GM23338 (cell line): Measurements from ENCODE around the gene SMIM41. TPM values are rescaled to one million over a fixed set of nuclear protein-coding genes. Genes with fewer than 3 reads are reported as not detected.

Source experiments
- ATAC-seq: fragments of 200-7000 bp; cut with Tn5 transposase; 3 replicates; pipeline ENCODE4 v1.9.1; 2020
- DNase-seq: peaks from one replicate; pipeline ENCODE4 v3.0.0-alpha.2; 2015; ENCODE audit warnings: low spot score
- H2AFZ ChIP-seq: fragments of 200-600 bp; sonication (generic); 2 replicates; pipeline ENCODE4 v1.8.0; 2016; ENCODE audit warnings: antibody characterized with exemption, mild to moderate bottlenecking, moderate library complexity
- H3F3A ChIP-seq: fragments of 200-600 bp; sonication (generic); replicated peaks from 2 replicates; pipeline ENCODE4 v1.8.0; 2017; ENCODE audit warnings: antibody characterized with exemption, mixed run types, low read depth
- H3K27ac ChIP-seq: fragments of 200-600 bp; sonication (generic); 2 replicates; pipeline ENCODE4 v1.6.1; 2016; ENCODE audit warnings: low read depth
- H3K27me3 ChIP-seq: fragments of 200-600 bp; sonication (generic); 2 replicates; pipeline ENCODE4 v1.8.0; 2016; ENCODE audit warnings: mild to moderate bottlenecking, mixed run types, moderate library complexity; ENCODE audit not compliant: insufficient read depth
- H3K36me3 ChIP-seq: fragments of 200-600 bp; sonication (generic); 2 replicates; pipeline ENCODE4 v1.8.0; 2016; ENCODE audit warnings: mild to moderate bottlenecking; ENCODE audit not compliant: insufficient read depth
- H3K4me1 ChIP-seq: fragments of 200-600 bp; sonication (generic); 2 replicates; pipeline ENCODE4 v1.8.0; 2016; ENCODE audit warnings: mild to moderate bottlenecking, moderate library complexity; ENCODE audit not compliant: insufficient read depth
- H3K4me2 ChIP-seq: fragments of 200-600 bp; sonication (generic); 2 replicates; pipeline ENCODE4 v1.7.1; 2017; ENCODE audit warnings: mixed run types
- H3K4me3 ChIP-seq: fragments of 200-600 bp; sonication (generic); 2 replicates; pipeline ENCODE4 v1.6.1; 2016; ENCODE audit warnings: mixed run types
- H3K79me2 ChIP-seq: fragments of 200-600 bp; sonication (generic); replicated peaks from 2 replicates; pipeline ENCODE4 v1.8.0; 2017; ENCODE audit warnings: mild to moderate bottlenecking; ENCODE audit not compliant: insufficient read depth
- H3K9me2 ChIP-seq: fragments of 200-600 bp; sonication (generic); 2 replicates; pipeline ENCODE4 v1.8.0; 2017; ENCODE audit not compliant: insufficient read depth
- H4K20me1 ChIP-seq: fragments of 200-600 bp; sonication (generic); replicated peaks from 2 replicates; pipeline ENCODE4 v1.8.0; 2017; ENCODE audit warnings: mild to moderate bottlenecking; ENCODE audit not compliant: insufficient read depth
- H3K27ac Mint-ChIP-seq: 2 replicates; pipeline ENCODE4 v1.8.0; 2020; ENCODE audit warnings: inconsistent platforms, mild to moderate bottlenecking, moderate library complexity, mixed read lengths
- H3K27me3 Mint-ChIP-seq: 3 replicates; pipeline ENCODE4 v1.8.0; 2022; ENCODE audit warnings: low read depth, mild to moderate bottlenecking, moderate library complexity, mixed read lengths, inconsistent platforms; ENCODE audit not compliant: insufficient read depth, poor library complexity
- H3K36me3 Mint-ChIP-seq: 3 replicates; pipeline ENCODE4 v1.8.0; 2021; ENCODE audit warnings: low read depth, mild to moderate bottlenecking, inconsistent platforms, moderate library complexity, mixed read lengths
- H3K4me1 Mint-ChIP-seq: 3 replicates; pipeline ENCODE4 v1.8.0; 2020; ENCODE audit warnings: mild to moderate bottlenecking, inconsistent platforms, mixed read lengths
- H3K4me3 Mint-ChIP-seq: 3 replicates; pipeline ENCODE4 v1.8.0; 2021; ENCODE audit warnings: moderate library complexity, mild to moderate bottlenecking, inconsistent platforms, mixed read lengths
- H3K9me3 Mint-ChIP-seq: 3 replicates; pipeline ENCODE4 v1.8.0; 2020; ENCODE audit warnings: moderate library complexity, mild to moderate bottlenecking, inconsistent platforms, mixed read lengths
- CREB1 ChIP-seq: fragments of 250-450 bp; sonication (Bioruptor Pico); IDR thresholded peaks from 2 replicates; pipeline ENCODE4 v1.5.0; 2020; ENCODE audit warnings: low read depth, mild to moderate bottlenecking, moderate library complexity
- CTCF ChIP-seq, 2 experiments: fragments of 200-600 bp in 1 of 2; sonication (generic) in 1 of 2; conservative IDR thresholded peaks; 2 replicates each; pipeline versions ENCODE4 v1.5.1 to v1.6.1; 2016 to 2017; ENCODE audit warnings: antibody characterized with exemption in 2 of 2, low read depth in 2 of 2, mild to moderate bottlenecking in 2 of 2, moderate library complexity in 1 of 2
- ETS1 ChIP-seq: IDR thresholded peaks from 2 replicates; pipeline ENCODE4 v1.6.1; 2016; ENCODE audit warnings: antibody characterized with exemption
- EZH2 ChIP-seq: fragments of 200-600 bp; sonication (generic); IDR thresholded peaks from one replicate; pipeline ENCODE4 v1.8.0; 2017; ENCODE audit warnings: antibody characterized with exemption, mild to moderate bottlenecking, low read depth; ENCODE audit not compliant: unreplicated experiment
- EZH2phosphoT487 ChIP-seq: fragments of 200-600 bp; sonication (generic); IDR thresholded peaks from one replicate; pipeline ENCODE4 v1.8.1; 2018; ENCODE audit warnings: antibody characterized with exemption; ENCODE audit not compliant: unreplicated experiment
- JUNB ChIP-seq: IDR thresholded peaks from one replicate; pipeline ENCODE4 v1.6.1; 2016; ENCODE audit warnings: antibody characterized with exemption; ENCODE audit not compliant: unreplicated experiment
- NANOG ChIP-seq: IDR thresholded peaks from 2 replicates; pipeline ENCODE4 v1.6.1; 2016; ENCODE audit warnings: antibody characterized with exemption, borderline replicate concordance
- POLR2AphosphoS5 ChIP-seq: IDR thresholded peaks from 2 replicates; pipeline ENCODE4 v1.6.1; 2016; ENCODE audit warnings: antibody characterized with exemption, low read depth
- REST ChIP-seq: IDR thresholded peaks from one replicate; pipeline ENCODE4 v1.6.1; 2018; ENCODE audit warnings: antibody characterized with exemption; ENCODE audit not compliant: unreplicated experiment
- STAT1 ChIP-seq: IDR thresholded peaks from one replicate; pipeline ENCODE4 v1.6.1; 2016; ENCODE audit warnings: antibody characterized with exemption; ENCODE audit not compliant: unreplicated experiment
- ZNF114 ChIP-seq: fragments of 250-450 bp; sonication (Bioruptor Pico); IDR thresholded peaks from 2 replicates; pipeline ENCODE4 v1.5.0; 2020; ENCODE audit warnings: mild to moderate bottlenecking, moderate library complexity
- ZNF331 ChIP-seq: fragments of 250-450 bp; sonication (Bioruptor Pico); IDR thresholded peaks from 2 replicates; pipeline ENCODE4 v1.5.0; 2020; ENCODE audit warnings: low read depth, mild to moderate bottlenecking, moderate library complexity
- ZNF462 ChIP-seq: fragments of 250-450 bp; sonication (Bioruptor Pico); IDR thresholded peaks from 2 replicates; pipeline ENCODE4 v1.5.0; 2020; ENCODE audit warnings: mild to moderate bottlenecking, moderate library complexity
- polyA plus RNA-seq: library from polyadenylated mRNA; unstranded; fragments of >200 nt; fragmentation: Nextera tagmentation; extraction: Ambion mirVana; gene quantifications from 2 replicates; pipeline ENCODE4 v1.2.1, GENCODE V29; 2016
- total RNA-seq: library from RNA; depleted of rRNA; stranded (reverse); fragments of >200 nt; shearing (Covaris generic); gene quantifications from 2 replicates; pipeline ENCODE4 v1.2.3, GENCODE V29; 2014

The SMIM41 gene
- total and polyA plus RNA-seq, 2 experiments from 2014 or later: 0.66 TPM

GRCh38 chr12:52063082-52063924, 16.2 kb upstream of the SMIM41 start:
- H3K27ac Mint-ChIP-seq: no peak overlapping the region
- peaks cover 2% of the 10 kb centered on the region; the same call in 1 of the 3 replicates for H3K4me1 Mint-ChIP-seq
- peaks cover 4% of the 10 kb centered on the region for H3K36me3 Mint-ChIP-seq
- TF ChIP-seq POLR2AphosphoS5 (no peak), STAT1 (no peak), ZNF462 (CRISPR knock-in tag) (no peak), EZH2phosphoT487 (no peak), ETS1 (no peak), CREB1 (no peak), ZNF114 (no peak), CTCF (conservative IDR thresholded peaks at IDR 0.05; ENCODE audit: low read depth in 2 of 2) (no peak), REST (no peak), EZH2 (no peak), JUNB (no peak), NANOG (no peak), ZNF331 (CRISPR knock-in tag) (no peak)
- Histone ChIP-seq H3K9me2 (no peaks in the 10 kb centered on the region), H3K27ac (no peak overlapping the region), H3K27me3 (no peaks in the 10 kb centered on the region), H2AFZ (no peak overlapping the region; the same call in 1 of the 2 replicates), H4K20me1 (no peaks in the 10 kb centered on the region), H3K4me3 (no peak overlapping the region), H3K4me1 (no peaks in the 10 kb centered on the region), H3K36me3 (no peaks in the 10 kb centered on the region), H3F3A (no peaks in the 10 kb centered on the region; the same call in 1 of the 2 replicates), H3K4me2 (no peak overlapping the region), H3K79me2 (no peaks in the 10 kb centered on the region)
- no peak overlapping the region for H3K4me3 Mint-ChIP-seq
- DNase-seq (no peak), ATAC-seq (no peak; the same call in 2 of the 3 replicates)
- H3K9me3 Mint-ChIP-seq: no peaks in the 10 kb centered on the region
- peaks cover 9% of the 10 kb centered on the region for H3K27me3 Mint-ChIP-seq
